ENCODE measurements around the gene KLF18.
"Not testable (repeated sequence)": the region's sequence is repeated elsewhere in the genome, so short reads cannot be mapped to it uniquely, and the experiment has no call there.

KLF18 gene

DNA sequence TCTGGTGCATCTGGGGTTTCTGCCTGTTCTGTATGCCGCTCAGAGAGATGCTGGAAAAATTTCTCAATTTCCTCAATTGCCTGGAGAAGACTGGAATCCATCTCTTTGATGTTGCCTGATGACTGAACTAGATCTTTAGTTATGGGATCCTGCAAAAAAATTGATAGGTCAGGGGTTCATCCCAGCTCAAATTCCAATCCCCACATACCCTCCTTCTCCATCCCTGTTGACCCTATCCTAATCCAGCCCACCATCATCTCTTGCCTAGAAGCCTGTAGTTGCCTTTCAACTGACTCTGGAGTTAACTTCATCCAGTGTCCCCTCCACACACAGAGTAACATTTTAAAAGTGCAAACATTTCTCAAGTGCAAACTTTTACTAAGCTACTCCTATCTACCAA, at the start of gene KLF18:
KLF18 (minus strand) TSS at position 101 of the 400 bp plus-strand sequence; CDS start at position 101, 0 bp downstream.
- DNase-seq (ENCODE audit: low read depth) = no peak

DNA sequence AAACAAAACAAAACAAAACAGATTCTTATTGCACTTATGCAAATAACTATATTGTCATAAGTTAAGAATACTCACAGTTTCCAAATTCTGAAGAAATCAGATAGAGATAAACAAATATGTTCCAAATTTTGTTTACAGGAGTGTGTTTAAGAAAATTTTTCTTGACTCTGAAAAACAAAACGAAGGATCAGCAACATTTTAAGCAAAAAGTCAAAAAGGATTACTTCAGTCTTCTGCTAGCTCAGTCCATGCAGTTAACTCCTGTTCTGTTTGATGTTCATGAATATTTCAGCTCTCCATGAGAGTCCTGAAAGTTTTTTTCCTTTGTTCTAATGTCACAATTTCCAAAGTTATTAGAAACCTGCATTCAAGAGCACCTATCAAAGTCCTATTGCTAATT, 33.2 kb upstream of the KLF18 start:
- DNase-seq (ENCODE audit: low read depth) = no peak

DNA sequence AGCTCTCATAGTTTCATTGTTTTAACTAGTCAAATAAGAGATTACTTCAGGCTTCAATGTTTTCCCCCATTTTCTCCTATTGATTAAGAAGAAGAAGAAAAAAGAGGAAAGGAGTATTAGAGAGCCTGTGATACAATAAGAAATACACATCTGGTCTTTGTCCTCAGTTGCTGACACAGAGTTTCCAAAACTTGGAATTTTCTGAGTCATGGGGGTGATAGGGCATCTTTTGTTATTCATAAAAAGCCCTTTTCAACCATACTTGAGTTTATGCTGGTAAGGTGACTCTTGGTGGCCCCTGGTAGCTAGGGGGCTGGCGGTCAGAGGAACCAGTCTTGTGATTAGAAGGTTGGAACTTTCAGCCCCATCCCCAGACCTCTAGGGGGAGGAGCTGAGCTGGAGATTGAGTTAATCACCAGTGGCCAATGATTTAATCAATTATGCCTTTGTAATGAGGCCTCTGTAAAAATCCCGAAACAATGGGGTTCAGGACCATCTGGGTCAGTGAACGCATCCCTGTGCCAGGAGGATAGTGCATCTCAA, 28.9 kb upstream of the KLF18 start:
- no peak for DNase-seq (ENCODE audit: low read depth)

DNA sequence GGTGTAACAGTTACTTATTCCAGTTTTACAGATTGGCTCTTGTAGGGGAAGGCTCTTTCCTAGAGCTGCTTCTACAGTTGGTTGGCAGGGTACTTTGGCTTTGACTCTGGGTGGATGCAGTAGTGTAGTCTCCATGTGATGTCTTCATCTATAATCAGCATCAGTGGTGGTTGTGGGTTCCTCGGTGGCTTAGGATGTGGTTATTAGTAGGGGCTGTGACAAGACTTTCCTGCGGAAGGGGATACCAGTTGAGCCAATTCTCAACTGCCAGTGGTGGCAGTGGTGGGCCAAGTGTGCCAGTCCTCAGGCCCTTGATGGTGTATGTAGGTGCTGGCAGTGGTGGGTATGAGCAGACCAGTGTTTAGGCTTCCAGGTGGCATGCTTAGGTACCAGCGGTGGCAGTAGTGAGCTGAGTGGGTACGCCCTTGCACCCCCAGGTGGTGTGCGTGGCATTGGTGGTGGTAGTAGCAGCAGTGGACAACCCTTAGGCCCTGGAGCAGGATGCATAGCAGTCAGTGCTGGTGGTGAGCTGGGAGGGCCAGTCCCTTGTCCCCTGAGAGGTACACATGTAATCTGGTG, 27.2 kb upstream of the KLF18 start:
- no peak for DNase-seq (ENCODE audit: low read depth)

- no peak for DNase-seq (ENCODE audit: low read depth)
Measured at GRCh38 chr1:44161546-44161945, 20.1 kb upstream of the KLF18 start.

DNA sequence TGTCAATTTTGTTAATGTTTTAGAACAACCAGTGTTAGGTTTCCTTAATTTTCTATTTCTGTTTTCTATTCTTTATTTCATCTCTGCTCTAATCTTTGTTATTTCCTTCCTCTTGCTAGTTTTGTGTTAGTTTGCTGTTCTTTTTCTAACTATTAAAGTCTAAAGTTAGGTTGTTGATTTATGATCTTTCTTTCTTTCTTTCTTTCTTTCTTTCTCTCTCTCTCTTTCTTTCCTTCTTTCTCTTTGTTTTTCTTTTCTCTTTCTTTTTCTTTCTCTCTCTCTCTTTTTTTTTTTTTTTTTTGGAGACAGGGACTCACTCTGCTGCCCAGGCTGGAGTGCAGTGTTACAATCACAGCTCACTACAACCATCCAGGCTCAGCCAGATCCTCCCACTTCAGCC, 17.4 kb upstream of the KLF18 start:
- no peak for DNase-seq (ENCODE audit: low read depth)

DNA sequence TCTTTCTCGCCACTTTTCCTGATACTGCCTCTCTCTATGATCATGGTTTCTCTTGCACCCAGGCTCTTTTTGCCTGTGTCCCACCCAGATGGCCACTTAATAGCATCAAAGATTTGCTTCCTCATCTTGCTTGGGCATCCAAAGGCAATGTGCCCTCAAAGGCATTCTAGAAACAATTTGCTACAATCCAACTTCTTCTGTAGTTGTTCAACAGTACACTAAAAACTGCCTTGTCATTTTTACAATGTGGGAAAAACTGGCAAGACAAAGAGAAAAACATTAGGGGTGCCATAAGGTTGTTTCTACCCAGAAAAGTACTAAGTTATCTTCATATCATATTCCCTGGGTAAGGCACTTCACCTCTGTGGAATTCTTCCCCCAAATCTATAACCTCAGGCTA, 16.5 kb upstream of the KLF18 start:
- DNase-seq (ENCODE audit: low read depth) = no peak

GRCh38 chr1:44154049-44154448, 12.6 kb upstream of the KLF18 start:
- DNase-seq (ENCODE audit: low read depth) = no peak

DNA sequence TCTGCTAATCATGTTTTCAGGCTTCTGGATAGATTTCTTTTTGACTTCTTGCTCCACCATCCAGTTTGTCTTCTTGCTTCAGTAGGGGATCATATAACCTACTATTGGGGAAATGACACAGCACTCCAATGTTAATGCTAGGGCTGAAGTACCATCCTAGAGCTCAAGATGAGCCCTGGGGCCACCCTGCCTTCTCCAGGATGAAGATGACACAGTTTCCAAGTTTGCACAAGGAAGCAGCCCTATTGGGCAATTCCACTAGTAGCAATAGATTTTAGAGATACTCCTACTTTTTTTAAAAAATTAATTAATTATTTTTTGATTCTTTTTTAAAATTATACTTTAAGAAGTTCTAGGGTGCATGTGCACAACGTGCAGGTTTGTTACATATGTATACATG, 11.3 kb upstream of the KLF18 start:
- no peak for DNase-seq (ENCODE audit: low read depth)

GRCh38 chr1:44151808-44152207, 10.4 kb upstream of the KLF18 start:
- DNase-seq (ENCODE audit: low read depth) = no peak

DNA sequence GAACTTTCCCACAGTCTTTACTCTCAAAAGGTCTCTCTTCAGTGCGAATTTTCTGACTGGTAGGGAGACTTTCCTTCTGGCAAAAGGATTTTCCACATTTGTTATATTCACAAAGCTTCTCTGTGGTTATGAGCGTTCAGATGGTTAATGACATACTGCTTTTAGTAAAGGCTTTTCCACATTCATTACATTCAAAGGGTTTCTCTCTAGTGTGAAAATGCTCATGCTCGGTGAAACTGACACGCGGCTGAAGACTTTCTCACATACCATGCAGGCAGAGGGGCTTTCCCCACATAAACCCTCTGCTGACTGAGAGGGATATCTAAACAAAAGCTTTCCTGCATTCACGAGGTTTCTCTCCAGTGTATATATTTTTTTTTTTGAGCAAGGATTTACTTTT, 9.9 kb upstream of the KLF18 start:
- no peak for DNase-seq (ENCODE audit: low read depth)

DNA sequence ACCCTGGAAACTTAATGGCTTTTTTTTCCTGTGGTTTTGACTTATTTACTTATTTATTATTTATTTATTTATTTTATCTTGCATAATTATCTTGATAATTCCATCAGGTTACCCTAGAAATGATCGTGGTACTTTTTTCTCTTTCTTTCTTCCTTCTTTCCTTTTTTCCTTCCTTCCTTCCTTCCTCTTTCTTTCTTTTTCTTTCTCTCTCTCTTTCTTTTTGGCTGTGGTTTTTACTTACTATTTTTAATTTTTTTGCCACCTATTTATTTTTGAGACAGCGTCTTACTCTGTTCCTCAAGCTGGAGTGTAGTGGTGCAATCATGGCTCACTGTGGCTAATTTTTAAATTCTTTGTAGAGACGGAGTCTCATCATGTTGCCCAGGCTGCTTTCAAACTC, 6.2 kb upstream of the KLF18 start:
- DNase-seq (ENCODE audit: low read depth) = no peak

GRCh38 chr1:44146536-44147361, 5.3 kb upstream of the KLF18 start:
- no peak for DNase-seq (ENCODE audit: low read depth)

DNA sequence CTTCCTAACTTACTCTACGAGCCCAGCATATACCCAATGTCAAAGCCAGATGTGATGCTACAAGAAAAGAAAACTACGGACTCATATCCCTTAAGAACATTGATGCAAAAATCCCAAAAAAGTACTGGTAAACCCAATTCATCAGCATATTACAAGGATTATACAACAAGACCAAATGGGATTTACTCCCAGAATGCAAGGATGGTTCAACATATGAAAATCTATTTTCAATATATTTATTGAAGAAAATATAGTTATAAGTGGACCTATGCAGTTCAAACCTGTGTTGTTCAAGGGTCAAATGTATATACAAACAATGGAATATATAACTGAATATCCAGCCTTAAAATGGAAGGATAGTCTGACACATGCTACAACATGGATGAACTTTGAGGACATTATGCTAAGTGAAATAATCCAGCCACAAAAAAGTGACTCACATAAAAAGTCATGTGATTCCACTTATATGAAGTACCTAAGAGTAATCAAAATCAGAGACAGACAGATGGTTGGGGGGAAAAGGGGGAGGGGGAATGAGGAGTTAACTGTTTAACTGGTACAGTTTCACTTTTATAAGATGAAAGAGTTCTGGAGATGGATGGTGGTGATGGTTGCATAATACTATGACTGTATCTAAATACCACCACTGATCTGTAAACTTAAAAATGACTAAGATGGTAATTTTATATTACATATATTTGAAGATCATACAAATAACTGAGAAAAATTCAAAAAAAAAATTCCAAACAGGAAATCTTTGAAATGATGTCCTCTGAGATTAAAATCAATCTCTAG, 3.7 kb upstream of the KLF18 start:
- no peak for DNase-seq (ENCODE audit: low read depth)

DNA sequence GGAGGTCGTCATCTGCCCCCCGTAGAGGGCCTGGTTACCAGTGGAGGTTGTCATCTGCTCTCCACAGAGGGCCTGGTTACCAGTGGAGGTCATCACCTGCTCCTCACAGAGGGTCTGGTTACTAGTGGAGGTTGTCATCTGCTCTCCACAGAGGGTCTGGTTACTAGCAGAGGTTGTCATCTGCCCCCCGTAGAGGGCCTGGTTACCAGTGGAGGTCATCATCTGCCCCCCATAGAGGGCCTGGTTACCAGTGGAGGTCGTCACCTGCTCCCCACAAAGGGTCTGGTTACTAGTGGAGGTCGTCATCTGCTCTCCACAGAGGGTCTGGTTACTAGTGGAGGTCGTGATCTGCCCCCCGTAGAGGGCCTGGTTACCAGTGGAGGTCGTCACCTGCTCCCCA, 1.9 kb downstream of the KLF18 start:
- DNase-seq (ENCODE audit: low read depth) = not testable (repeated sequence)

DNA sequence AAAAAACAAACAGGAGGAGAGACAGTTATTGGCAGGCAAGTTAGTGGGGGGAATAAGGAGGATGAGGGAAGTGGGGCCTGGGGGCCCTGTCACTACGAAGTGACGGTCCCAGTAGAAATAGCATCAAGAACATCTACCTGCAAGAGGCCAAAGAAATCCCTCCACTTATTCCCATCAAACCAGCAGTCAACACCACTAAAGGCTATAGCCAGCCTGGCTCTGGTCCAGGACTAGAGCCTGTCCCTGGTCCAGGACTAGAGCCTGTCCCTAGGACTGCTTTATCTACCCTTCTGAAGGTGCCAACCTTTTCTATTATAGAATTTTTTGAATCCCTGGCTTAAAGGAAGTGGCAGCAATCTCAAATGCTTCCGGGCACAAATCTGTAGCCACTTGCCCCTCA, 3.2 kb downstream of the KLF18 start:
- DNase-seq (ENCODE audit: low read depth) = no peak

DNA sequence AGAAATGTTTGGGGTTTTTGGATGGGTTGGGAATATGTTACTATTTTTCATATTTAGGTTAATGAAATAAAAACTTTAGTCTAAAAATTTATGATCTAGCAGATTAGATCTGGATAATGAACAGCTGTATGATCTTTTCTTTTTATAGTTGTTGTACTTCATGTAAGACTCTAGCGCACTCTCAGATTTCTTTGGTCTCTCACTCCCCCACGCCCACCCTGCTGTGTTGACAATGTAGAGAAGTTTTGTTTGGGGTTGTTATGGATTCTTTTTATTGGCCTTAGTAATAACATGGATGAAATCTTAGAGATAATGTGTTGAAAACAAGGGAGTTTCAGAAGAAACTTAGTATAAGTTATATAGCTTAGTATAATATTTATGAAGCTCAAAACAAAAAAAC, 5.5 kb downstream of the KLF18 start:
- no peak for DNase-seq (ENCODE audit: low read depth)

- DNase-seq (ENCODE audit: low read depth) = no peak
Measured at GRCh38 chr1:44134071-44134920, 7.1 kb downstream of the KLF18 start.

GRCh38 chr1:44131411-44131810, 10.0 kb downstream of the KLF18 start:
- DNase-seq (ENCODE audit: low read depth) = no peak

DNA sequence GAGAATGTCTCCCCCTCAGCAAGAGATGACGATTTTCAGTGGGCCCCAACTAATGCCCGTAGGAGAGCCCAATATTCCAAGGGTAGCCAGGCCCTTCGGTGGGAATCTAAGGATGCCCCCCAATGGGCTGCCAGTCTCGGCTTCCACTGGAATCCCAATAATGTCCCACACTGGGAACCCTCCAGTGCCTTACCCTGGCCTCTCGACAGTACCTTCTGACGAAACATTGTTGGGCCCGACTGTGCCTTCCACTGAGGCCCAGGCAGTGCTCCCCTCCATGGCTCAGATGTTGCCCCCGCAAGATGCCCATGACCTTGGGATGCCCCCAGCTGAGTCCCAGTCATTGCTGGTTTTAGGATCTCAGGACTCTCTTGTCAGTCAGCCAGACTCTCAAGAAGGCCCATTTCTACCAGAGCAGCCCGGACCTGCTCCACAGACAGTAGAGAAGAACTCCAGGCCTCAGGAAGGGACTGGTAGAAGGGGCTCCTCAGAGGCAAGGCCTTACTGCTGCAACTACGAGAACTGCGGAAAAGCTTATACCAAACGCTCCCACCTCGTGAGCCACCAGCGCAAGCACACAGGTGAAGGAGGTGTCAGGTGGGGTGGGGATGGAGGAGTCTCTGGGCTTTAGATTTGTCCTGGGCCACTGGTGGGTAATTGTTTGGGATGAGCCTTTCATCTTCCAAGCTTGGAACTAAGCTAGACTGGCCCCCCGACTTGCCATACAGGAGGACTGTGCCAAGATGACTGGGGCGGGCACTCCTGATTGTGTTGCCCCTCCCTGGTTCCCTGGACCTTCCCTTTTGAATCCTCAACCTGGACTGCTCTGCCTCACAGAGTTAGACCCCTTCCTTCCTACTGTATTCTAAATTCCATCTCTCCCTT, 11.6 kb downstream of the KLF18 start:
- no peak for DNase-seq (ENCODE audit: low read depth)
